HepG2 (cell line): ENCODE data around the gene SEC14L2. TPM values are rescaled to one million over a fixed set of nuclear protein-coding genes. Genes with fewer than 3 reads are reported as not detected.
A peak's percentile ranks its signal among the peaks of the same experiment; 100 is the strongest.

Experiments used
- HNRNPH1 ChIP-seq: fragments of 200-400 bp; formaldehyde crosslinking; optimal IDR thresholded peaks from 2 replicates; pipeline ENCODE3; 2017; ENCODE audit warnings: mild to moderate bottlenecking, low read depth, low read length
- JUND ChIP-seq: sonication (generic); formaldehyde crosslinking; IDR thresholded peaks from 2 replicates; pipeline ENCODE4 v1.8.0; 2022; ENCODE audit warnings: mild to moderate bottlenecking, missing genetic modification reagents
- KAT2B ChIP-seq: fragments of 150-350 bp; IDR thresholded peaks from 2 replicates; pipeline ENCODE4 v1.6.1; 2014; ENCODE audit warnings: low read depth, low read length, borderline replicate concordance
- MED1 ChIP-seq: sonication (generic); formaldehyde crosslinking; IDR thresholded peaks from 2 replicates; pipeline ENCODE4 v1.4.0; 2020; ENCODE audit warnings: missing genetic modification reagents
- MIXL1 ChIP-seq: IDR thresholded peaks from 2 replicates; pipeline ENCODE4 v1.6.1; 2016
- NFRKB ChIP-seq: fragments of 450-650 bp; IDR thresholded peaks from 2 replicates; pipeline ENCODE4 v1.6.1; 2017
- SMAD1 ChIP-seq: sonication (generic); formaldehyde crosslinking; IDR thresholded peaks from 2 replicates; pipeline ENCODE4 v1.4.0; 2020; ENCODE audit warnings: missing genetic modification reagents, low read depth, mild to moderate bottlenecking, borderline replicate concordance
- SNAPC4 ChIP-seq: sonication (generic); formaldehyde crosslinking; IDR thresholded peaks from 2 replicates; pipeline ENCODE4 v1.4.0; 2020; ENCODE audit warnings: mild to moderate bottlenecking, missing genetic modification reagents
- TGIF2 ChIP-seq: IDR thresholded peaks from 2 replicates; pipeline ENCODE4 v1.6.1; 2016; ENCODE audit warnings: control low read depth, missing compliant biosample characterization
- YEATS4 ChIP-seq: sonication (generic); formaldehyde crosslinking; IDR thresholded peaks from 2 replicates; pipeline ENCODE4 v1.4.0; 2020; ENCODE audit warnings: missing genetic modification reagents, borderline replicate concordance
- ZBTB7B ChIP-seq: sonication (generic); formaldehyde crosslinking; IDR thresholded peaks from 2 replicates; pipeline ENCODE4 v1.4.0; 2020; ENCODE audit warnings: missing genetic modification reagents
- ZKSCAN8 ChIP-seq: IDR thresholded peaks from 2 replicates; pipeline ENCODE4 v1.6.1; 2016; ENCODE audit warnings: borderline replicate concordance, missing genetic modification reagents, missing compliant biosample characterization
- ZNF34 ChIP-seq: sonication (generic); formaldehyde crosslinking; IDR thresholded peaks from 2 replicates; pipeline ENCODE4 v1.4.0; 2020; ENCODE audit warnings: mild to moderate bottlenecking, missing genetic modification reagents, borderline replicate concordance
- ZNF484 ChIP-seq: sonication (generic); formaldehyde crosslinking; IDR thresholded peaks from 2 replicates; pipeline ENCODE4 v1.5.1; 2020; ENCODE audit warnings: mild to moderate bottlenecking, low read depth, missing genetic modification reagents, borderline replicate concordance
- ZNF547 ChIP-seq: sonication (generic); formaldehyde crosslinking; IDR thresholded peaks from 2 replicates; pipeline ENCODE4 v1.5.1; 2020; ENCODE audit warnings: mild to moderate bottlenecking, missing genetic modification reagents
- ZNF746 ChIP-seq: sonication (generic); formaldehyde crosslinking; IDR thresholded peaks from 2 replicates; pipeline ENCODE4 v1.8.0; 2022; ENCODE audit warnings: mild to moderate bottlenecking, missing genetic modification reagents
- ZSCAN21 ChIP-seq: sonication (generic); formaldehyde crosslinking; IDR thresholded peaks from 2 replicates; pipeline ENCODE4 v1.8.0; 2022; ENCODE audit warnings: mild to moderate bottlenecking, missing genetic modification reagents, moderate library complexity, borderline replicate concordance
- ZZZ3 ChIP-seq: sonication (generic); formaldehyde crosslinking; IDR thresholded peaks from 2 replicates; pipeline ENCODE4 v1.4.0; 2020; ENCODE audit warnings: missing genetic modification reagents, mild to moderate bottlenecking, borderline replicate concordance
- polyA plus RNA-seq, 8 experiments: library from polyadenylated mRNA; depleted of rRNA in 3 of 8; stranded (reverse) in 7 of 8; unstranded in 1 of 8; fragments of >200 nt; fragmentation: Illumina TruSeq in 4 of 8; extraction: Trizol in 4 of 8; gene quantifications; 2 replicates each; pipeline versions ENCODE4 v1.2.1 to v1.2.3, GENCODE V29; 2011 to 2016; ENCODE audit warnings: low read depth in 4 of 8, missing spikeins in 1 of 8, mixed read lengths in 1 of 8; ENCODE audit not compliant: insufficient read depth in 1 of 8
- total RNA-seq, 5 experiments: library from RNA; depleted of rRNA; stranded (reverse); fragments of >200 nt; fragmentation: Illumina TruSeq; extraction: Trizol; gene quantifications; 2 replicates each; pipeline ENCODE4 v1.2.3, GENCODE V29; 2016; ENCODE audit warnings: low read depth in 1 of 5
- TF ChIP-seq, protein P1 (sequence below): sonication (generic); formaldehyde crosslinking; IDR thresholded peaks from 2 replicates; pipeline ENCODE4 v1.5.0; 2020; ENCODE audit warnings: missing genetic modification reagents
- TF ChIP-seq, protein P2 (sequence below): sonication (generic); formaldehyde crosslinking; IDR thresholded peaks from 2 replicates; pipeline ENCODE4 v1.9.0; 2021; ENCODE audit warnings: missing genetic modification reagents, borderline replicate concordance
- TF ChIP-seq, protein P3 (sequence below): sonication (generic); formaldehyde crosslinking; IDR thresholded peaks from 2 replicates; pipeline ENCODE4 v1.8.1; 2023; ENCODE audit warnings: mild to moderate bottlenecking, missing genetic modification reagents

The SEC14L2 gene
- total and polyA plus RNA-seq, 2 of the 13 experiments (the other 11 are each of a cell fraction or from before 2014, with no cell fraction given): 4.1 to 5.1 TPM

DNA sequence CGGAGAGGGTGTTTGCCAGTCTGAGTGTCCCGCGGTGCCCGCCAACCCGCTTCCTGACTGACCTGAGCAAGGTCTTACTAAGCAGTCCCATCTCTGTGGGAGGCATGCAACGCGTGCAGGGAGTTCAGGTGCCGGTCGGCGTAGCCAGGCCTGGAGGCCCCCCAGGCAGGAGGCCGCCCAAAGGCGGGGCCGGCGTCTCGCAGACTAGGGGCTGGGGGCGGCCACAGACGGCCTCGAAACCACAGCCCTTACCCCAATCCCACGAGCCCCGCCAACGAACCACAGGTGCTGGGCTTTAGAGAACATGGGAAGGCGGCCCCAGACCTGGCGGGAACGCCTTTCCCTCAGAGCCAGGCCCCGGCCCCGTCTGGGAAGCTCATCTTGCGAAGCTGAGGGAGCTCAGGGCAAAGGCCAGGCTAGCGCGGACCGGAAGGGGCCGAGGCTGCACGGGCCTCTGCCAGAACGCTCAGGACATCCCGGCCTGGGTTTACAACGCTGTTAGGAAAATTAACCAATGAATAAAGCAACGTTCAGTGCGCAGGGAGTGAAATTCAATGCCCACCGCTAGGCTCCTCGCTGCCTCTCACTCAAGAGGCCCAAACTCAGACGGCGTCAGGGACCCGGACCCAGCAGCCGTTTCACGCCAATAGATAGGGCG, 26.6 kb downstream of the SEC14L2 start (continued):
- TF ChIP-seq ZKSCAN8 (CRISPR knock-in tag) (no peak), KAT2B (no peak), MED1 (CRISPR knock-in tag) (0 out of 2 replicates have a peak, but pooled peaks have one; percentile 4), YEATS4 (CRISPR knock-in tag) (peak; percentile 81), ZNF34 (CRISPR knock-in tag) (peak; percentile 83; the same call in 1 of the 2 replicates), HNRNPH1 (no peak), ZNF746 (no peak; the same call in 1 of the 2 replicates), TGIF2 (CRISPR knock-in tag) (0 out of 2 replicates have a peak, but pooled peaks have one; percentile 11), SMAD1 (CRISPR knock-in tag) (no peak), JUND (CRISPR knock-in tag) (no peak), ZSCAN21 (CRISPR knock-in tag) (no peak; the same call in 1 of the 2 replicates), SNAPC4 (CRISPR knock-in tag) (no peak), ZNF484 (CRISPR knock-in tag) (no peak), MIXL1 (CRISPR knock-in tag) (no peak; the same call in 1 of the 2 replicates), ZNF547 (CRISPR knock-in tag) (peak; percentile 57; the same call in 1 of the 2 replicates), ZBTB7B (peak; percentile 14; the same call in 1 of the 2 replicates), NFRKB (no peak), ZZZ3 (peak; percentile 45; the same call in 1 of the 2 replicates)
- TF ChIP-seq, protein P1, sequence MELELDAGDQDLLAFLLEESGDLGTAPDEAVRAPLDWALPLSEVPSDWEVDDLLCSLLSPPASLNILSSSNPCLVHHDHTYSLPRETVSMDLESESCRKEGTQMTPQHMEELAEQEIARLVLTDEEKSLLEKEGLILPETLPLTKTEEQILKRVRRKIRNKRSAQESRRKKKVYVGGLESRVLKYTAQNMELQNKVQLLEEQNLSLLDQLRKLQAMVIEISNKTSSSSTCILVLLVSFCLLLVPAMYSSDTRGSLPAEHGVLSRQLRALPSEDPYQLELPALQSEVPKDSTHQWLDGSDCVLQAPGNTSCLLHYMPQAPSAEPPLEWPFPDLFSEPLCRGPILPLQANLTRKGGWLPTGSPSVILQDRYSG (CRISPR knock-in tag): peak; percentile 86
- TF ChIP-seq, protein P2, sequence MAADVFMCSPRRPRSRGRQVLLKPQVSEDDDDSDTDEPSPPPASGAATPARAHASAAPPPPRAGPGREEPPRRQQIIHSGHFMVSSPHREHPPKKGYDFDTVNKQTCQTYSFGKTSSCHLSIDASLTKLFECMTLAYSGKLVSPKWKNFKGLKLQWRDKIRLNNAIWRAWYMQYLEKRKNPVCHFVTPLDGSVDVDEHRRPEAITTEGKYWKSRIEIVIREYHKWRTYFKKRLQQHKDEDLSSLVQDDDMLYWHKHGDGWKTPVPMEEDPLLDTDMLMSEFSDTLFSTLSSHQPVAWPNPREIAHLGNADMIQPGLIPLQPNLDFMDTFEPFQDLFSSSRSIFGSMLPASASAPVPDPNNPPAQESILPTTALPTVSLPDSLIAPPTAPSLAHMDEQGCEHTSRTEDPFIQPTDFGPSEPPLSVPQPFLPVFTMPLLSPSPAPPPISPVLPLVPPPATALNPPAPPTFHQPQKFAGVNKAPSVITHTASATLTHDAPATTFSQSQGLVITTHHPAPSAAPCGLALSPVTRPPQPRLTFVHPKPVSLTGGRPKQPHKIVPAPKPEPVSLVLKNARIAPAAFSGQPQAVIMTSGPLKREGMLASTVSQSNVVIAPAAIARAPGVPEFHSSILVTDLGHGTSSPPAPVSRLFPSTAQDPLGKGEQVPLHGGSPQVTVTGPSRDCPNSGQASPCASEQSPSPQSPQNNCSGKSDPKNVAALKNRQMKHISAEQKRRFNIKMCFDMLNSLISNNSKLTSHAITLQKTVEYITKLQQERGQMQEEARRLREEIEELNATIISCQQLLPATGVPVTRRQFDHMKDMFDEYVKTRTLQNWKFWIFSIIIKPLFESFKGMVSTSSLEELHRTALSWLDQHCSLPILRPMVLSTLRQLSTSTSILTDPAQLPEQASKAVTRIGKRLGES: peak; percentile 65; the same call in 1 of the 2 replicates
- TF ChIP-seq, protein P3, sequence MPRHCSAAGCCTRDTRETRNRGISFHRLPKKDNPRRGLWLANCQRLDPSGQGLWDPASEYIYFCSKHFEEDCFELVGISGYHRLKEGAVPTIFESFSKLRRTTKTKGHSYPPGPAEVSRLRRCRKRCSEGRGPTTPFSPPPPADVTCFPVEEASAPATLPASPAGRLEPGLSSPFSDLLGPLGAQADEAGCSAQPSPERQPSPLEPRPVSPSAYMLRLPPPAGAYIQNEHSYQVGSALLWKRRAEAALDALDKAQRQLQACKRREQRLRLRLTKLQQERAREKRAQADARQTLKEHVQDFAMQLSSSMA (CRISPR knock-in tag): peak; percentile 67
